Measurements from ENCODE around the gene CCT6A.
"Not testable (repeated sequence)": the region's sequence is repeated elsewhere in the genome, so short reads cannot be mapped to it uniquely, and the experiment has no call there.

The CCT6A gene

DNA sequence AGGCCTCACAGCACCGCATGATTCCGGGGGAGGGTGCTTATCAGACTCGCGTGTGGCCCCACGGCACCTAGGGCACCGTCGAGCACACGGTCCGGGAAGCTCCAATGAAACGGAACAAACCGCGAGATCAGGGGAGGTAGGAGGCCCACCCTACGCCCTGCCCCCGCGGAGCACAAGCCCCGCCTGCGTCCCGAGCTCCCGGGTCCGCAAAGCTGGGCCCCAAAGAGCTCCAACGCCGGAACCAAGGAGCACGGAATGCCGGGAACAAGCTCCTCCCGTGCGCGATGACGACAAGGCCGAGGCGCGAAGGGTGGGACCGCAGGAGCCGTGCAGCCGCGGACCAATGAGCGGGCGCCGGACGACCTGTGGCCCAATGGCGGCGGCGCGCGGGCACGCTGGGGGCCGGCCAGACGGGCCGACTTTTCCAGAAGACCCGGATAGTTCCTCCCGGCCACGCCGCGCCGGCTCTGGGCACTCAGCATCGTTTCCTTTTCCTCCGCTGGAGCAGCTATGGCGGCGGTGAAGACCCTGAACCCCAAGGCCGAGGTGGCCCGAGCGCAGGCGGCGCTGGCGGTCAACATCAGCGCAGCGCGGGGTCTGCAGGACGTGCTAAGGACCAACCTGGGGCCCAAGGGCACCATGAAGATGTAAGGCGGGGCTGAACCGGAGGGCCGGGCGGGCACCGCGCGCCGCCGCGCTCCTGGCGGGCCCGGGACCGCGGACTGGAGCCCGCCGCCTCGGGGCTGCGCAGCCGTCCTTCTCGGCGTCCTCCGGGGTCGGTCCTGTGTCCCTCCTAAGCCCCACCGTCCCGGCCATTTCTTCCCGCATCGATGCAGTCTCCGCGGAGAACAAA lies at the start of gene CCT6A, which contains the start of gene PSPH:
Gene CCT6A (plus strand): TSS at position 427 of the 853 bp plus-strand sequence. CDS start 84 bp downstream, at position 511.
Gene PSPH (minus strand): TSS at position 106 of the 853 bp plus-strand sequence. CDS start 30,232 bp downstream, outside the sequence.
- DNase-seq = peak; percentile 94

- DNase-seq = no peak
Measured at GRCh38 chr7:56003749-56004148, 47.8 kb upstream of the CCT6A start.

GRCh38 chr7:56007167-56007652 lies 44.4 kb upstream of the CCT6A start:
- DNase-seq = peak; percentile 4

- DNase-seq = no peak
Measured at GRCh38 chr7:56007891-56008290, 43.7 kb upstream of the CCT6A start.

GRCh38 chr7:56009695-56010094 lies 41.9 kb upstream of the CCT6A start:
- DNase-seq = no peak

GRCh38 chr7:56017015-56017414 lies 34.5 kb upstream of the CCT6A start:
- not testable (repeated sequence) for DNase-seq

DNA sequence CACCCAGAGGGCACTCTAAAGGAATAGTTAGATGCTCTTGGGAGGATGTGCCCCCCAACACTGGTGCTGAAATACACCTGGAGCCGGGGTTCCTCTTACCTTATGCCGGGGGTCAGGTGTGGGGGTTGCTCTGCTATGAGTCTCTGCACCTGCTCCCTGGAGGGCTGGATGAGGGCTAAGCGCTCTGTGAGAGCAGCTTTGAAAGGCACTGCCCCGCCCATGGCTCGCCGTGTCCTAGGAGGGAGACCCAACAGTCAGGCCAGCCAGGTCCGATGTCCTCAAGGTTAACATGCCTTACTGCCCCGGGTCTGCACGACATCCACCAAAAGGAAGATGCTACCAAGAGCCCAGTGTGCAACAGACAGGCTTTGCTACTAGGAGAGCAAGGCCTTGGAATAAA lies 32.1 kb upstream of the CCT6A start:
- no peak for DNase-seq

- no peak for DNase-seq
Measured at GRCh38 chr7:56023500-56023899, 28.1 kb upstream of the CCT6A start.

- DNase-seq = no peak
Measured at GRCh38 chr7:56026538-56026937, 25.0 kb upstream of the CCT6A start.

- DNase-seq = no peak
Measured at GRCh38 chr7:56028942-56029630, 22.5 kb upstream of the CCT6A start.

- no peak for DNase-seq
Measured at GRCh38 chr7:56030340-56030739, 21.2 kb upstream of the CCT6A start.

GRCh38 chr7:56031556-56031955 lies 20.0 kb upstream of the CCT6A start:
- not testable (repeated sequence) for DNase-seq

GRCh38 chr7:56032578-56032977 lies 19.0 kb upstream of the CCT6A start:
- DNase-seq = not testable (repeated sequence)

DNA sequence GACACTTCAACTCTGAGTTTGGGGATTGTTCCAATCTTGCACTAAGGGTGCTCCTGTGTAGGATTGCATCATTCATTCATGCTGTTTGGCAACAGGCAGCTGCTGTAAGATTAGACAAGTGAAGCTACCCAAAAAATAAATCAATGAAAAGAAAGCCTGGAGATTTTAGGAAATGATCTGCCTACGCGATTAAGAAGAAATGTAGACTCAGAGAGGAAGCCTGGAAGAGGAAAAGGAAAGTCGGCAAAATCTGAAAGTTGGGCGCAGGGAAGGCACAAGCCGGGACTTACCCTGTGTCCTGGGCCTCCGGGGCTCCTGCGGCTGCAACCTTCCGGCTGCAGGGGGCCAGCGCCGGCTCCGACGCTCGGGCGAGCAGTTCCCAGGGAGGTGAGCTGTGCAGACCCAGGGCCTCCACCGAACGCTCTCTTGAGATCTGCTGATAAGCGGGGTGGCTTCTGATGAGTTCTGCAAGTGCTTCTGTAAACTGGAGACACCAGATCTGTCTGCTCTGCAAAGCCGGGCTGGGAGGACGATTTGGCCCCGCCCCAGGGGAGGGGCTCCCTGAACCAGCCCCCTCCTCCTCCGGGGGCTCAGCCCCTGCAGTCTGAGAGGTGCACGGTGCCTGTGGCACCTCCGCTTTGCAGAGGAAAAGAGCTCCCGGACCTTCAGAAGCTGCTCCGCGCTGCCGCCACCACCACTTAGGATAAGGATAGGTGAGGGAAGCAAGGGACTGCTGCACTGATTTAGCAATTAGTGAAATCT lies 17.7 kb upstream of the CCT6A start:
- DNase-seq = peak; percentile 62

DNA sequence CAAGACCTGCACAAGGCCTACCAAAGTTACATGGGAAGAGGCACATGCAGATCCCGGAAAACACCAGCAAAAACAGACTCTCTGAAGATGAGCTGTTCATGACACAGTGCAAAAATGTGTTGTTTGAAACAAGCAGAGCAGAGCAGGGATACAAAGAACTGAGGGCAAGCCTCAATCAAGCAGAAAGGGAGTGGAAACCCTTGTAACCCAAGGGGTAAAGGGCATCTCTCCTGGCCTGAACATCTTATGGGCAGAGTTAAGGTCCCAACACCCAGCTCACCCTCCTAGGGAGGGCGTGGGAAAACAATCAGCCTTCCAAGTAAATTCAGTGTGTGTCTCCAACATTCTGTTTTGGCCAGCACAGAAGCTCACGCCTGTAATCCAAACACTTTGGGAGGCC lies 10.8 kb upstream of the CCT6A start:
- DNase-seq = no peak

GRCh38 chr7:56045758-56046157 lies 5.8 kb upstream of the CCT6A start:
- not testable (repeated sequence) for DNase-seq

- no peak for DNase-seq
Measured at GRCh38 chr7:56046721-56047445, 4.7 kb upstream of the CCT6A start.

DNA sequence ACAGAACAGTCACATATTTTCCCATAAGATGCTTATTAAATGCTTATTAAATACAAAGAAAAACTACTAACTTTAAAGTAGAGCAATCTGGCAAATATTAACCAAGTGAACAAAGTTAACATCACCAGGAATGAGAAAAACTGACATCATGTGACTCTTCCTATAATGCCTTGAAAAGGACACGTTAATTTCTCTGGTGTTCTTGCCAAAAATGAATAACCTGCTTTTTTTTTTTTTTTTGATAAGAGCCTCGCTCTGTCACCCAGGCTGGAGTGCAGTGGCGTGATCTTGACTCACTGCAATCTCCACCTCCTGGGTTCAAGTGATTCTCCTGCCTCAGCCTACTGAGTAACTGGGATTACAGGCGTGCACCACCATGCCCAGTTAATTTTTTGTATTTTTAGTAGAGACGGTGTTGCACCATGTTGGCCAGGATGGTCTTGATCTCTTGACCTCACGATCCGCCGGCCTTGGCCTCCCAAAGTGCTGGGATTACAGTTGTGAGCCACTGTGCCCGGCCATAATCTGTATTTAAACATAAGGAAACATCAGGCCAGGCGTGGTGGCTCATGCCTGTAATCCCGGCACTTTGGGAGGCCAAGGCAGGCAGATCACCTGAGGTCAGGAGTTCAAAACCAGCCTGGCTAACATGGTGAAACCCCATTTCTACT lies 4.0 kb upstream of the CCT6A start:
- DNase-seq = not testable (repeated sequence)

GRCh38 chr7:56048245-56048644 lies 3.3 kb upstream of the CCT6A start:
- no peak for DNase-seq

DNA sequence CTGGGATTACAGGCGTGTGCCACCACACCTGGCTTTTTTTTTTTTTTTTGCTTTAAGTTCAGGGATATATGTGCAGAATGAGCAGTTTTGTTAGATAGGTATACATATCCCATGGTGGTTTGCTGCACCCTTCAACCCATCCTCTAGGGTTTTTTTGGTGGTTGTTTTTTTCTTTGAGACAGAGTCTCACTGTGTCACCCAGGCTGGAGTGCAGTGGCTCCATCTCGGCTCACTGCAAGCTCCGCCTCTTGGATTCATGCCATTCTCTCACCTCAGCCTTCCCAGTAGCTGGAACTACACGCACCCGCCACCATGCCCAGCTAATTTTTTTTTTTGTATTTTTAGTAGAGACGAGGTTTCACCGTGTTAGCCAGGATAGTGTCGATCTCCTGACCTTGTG lies 2.8 kb upstream of the CCT6A start:
- DNase-seq = not testable (repeated sequence)

- DNase-seq = no peak
Measured at GRCh38 chr7:56051053-56051338, 569 bp upstream of the CCT6A start.

- no peak for DNase-seq
Measured at GRCh38 chr7:56053379-56053778, 1.8 kb downstream of the CCT6A start.

All from stimulated activated CD4-positive, alpha-beta T cell treated with anti-CD3 and anti-CD28 coated beads, Interleukin-1b, Interleukin-23, amount 100 ng/mL, for 48 hours (primary cell).